Right lobe of liver (tissue), 4 donors: ENCODE data around the gene UNC5CL.

Source experiments
- CTCF ChIP-seq, 4 donors: fragments of 200-600 bp in 3 of 4; fragments of 450-650 bp in 1 of 4; IDR thresholded peaks; one replicate each; pipeline versions ENCODE4 v1.5.1 to v1.8.0; 2016 to 2022; ENCODE audit warnings: antibody characterized with exemption in 4 of 4, mild to moderate bottlenecking in 2 of 4
- POLR2A ChIP-seq: fragments of 450-650 bp; IDR thresholded peaks from one replicate; pipeline ENCODE4 v1.6.1; 2017; ENCODE audit warnings: antibody characterized with exemption, mild to moderate bottlenecking
- donor health status: DM: no; HTN: no; CAD: no.
- donor health status: DM: no; HTN: no; CAD: no.
- donor health status: DM: no; HTN: yes; CAD: no.

GRCh38 chr6:41079080-41079479 is 40.1 kb upstream of the UNC5CL start:
- TF ChIP-seq CTCF (IDR thresholded peaks at IDR 0.05) (no peak), POLR2A (no peak)
